Measurements from ENCODE around the gene ELOVL6.

DNA sequence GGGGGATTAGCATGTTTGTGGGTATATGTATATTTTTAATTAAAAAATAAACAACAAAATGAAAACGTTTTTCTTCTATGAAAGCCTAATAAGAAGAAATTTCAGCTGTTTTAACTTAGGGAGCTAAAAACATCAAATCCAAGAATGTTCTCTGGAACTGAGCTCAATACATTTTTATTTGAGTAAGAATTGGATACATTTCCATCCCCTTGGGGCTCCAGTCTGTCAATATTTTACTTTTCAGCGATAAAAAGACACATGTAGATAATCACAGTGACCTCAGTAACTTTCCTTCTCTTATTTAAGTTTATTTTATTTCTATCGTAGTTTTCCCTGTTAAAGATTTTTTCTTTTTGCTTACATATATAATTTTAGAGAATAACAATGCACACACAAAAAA lies 59.3 kb downstream of the ELOVL6 start:
- TF ChIP-seq, protein P1, sequence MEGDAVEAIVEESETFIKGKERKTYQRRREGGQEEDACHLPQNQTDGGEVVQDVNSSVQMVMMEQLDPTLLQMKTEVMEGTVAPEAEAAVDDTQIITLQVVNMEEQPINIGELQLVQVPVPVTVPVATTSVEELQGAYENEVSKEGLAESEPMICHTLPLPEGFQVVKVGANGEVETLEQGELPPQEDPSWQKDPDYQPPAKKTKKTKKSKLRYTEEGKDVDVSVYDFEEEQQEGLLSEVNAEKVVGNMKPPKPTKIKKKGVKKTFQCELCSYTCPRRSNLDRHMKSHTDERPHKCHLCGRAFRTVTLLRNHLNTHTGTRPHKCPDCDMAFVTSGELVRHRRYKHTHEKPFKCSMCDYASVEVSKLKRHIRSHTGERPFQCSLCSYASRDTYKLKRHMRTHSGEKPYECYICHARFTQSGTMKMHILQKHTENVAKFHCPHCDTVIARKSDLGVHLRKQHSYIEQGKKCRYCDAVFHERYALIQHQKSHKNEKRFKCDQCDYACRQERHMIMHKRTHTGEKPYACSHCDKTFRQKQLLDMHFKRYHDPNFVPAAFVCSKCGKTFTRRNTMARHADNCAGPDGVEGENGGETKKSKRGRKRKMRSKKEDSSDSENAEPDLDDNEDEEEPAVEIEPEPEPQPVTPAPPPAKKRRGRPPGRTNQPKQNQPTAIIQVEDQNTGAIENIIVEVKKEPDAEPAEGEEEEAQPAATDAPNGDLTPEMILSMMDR (IDR thresholded peaks at IDR 0.05; ENCODE audit: low read depth, low read length), result no peak
- TF ChIP-seq EZH2phosphoT487 (IDR thresholded peaks at IDR 0.05; ENCODE audit: low read depth), result no peak

Measured in OCI-LY3 (cell line).